Urinary bladder (tissue), 4 donors: ENCODE results near the gene STEAP4. TPM values are rescaled to one million over a fixed set of nuclear protein-coding genes. Genes with fewer than 3 reads are reported as not detected.

Experiments used
- DNase-seq: peaks from one replicate; pipeline ENCODE4 v3.0.0-alpha.2; 2015; ENCODE audit errors: extremely low spot score
- H3K27ac ChIP-seq: one replicate; pipeline ENCODE4 v1.5.1; 2013; ENCODE audit warnings: low read depth, mild to moderate bottlenecking, moderate library complexity
- H3K36me3 ChIP-seq: one replicate; pipeline ENCODE4 v1.6.1; 2013; ENCODE audit warnings: mild to moderate bottlenecking, moderate library complexity; ENCODE audit not compliant: insufficient read depth
- H3K4me1 ChIP-seq: one replicate; pipeline ENCODE4 v1.6.1; 2013; ENCODE audit warnings: mild to moderate bottlenecking, moderate library complexity; ENCODE audit not compliant: insufficient read depth
- H3K4me3 ChIP-seq: one replicate; pipeline ENCODE4 v1.5.1; 2013; ENCODE audit warnings: low read depth, low read length
- WGBS: extraction: QIAGEN DNeasy Blood & Tissue Kit; methylation state at CpG from one replicate; pipeline ENCODE4 v1.1.7; 2013; 5-methylcytosine and 5-hydroxymethylcytosine counted together
- polyA plus RNA-seq: library from polyadenylated mRNA; stranded (reverse); fragments of 200-250 nt; gene quantifications from one replicate; pipeline ENCODE4 v1.2.3, GENCODE V29; 2013
- total RNA-seq: library from RNA; depleted of rRNA; stranded (reverse); fragments of >200 nt; gene quantifications from one replicate; pipeline ENCODE4 v1.2.3, GENCODE V29; 2014
- donor health status: healthy with polysubstance abuse.
- donor health status: healthy.

STEAP4 gene
- total and polyA plus RNA-seq, 2 donors = 13.2 to 23.8 TPM

DNA sequence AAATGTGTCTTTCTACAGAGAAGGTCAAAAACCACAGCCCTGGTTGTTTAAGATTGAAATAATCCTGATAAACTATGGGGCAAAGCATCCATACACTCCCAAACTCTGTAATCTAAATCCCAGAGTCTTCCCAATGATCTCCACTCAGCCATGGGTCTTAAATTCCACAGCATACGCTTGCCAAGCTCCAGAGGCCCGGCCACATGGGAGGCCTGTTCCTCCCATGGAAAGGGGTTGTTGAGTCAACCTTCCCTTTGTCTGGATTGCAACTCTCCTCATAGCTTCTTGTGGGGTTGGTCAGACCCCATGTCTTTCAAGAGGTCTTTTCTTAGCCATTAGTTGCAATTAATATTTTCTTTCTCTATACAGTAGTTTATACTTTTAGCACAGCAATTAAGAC is 718 bp upstream of the STEAP4 start:
- WGBS = 74% methylated on average over 2 of the region's 2 CpGs
- Histone ChIP-seq H3K4me3 (no peak overlapping the region), H3K36me3 (no peaks in the 10 kb centered on the region), H3K4me1 (no peaks in the 10 kb centered on the region), H3K27ac (no peak overlapping the region)
- DNase-seq = no peak

DNA sequence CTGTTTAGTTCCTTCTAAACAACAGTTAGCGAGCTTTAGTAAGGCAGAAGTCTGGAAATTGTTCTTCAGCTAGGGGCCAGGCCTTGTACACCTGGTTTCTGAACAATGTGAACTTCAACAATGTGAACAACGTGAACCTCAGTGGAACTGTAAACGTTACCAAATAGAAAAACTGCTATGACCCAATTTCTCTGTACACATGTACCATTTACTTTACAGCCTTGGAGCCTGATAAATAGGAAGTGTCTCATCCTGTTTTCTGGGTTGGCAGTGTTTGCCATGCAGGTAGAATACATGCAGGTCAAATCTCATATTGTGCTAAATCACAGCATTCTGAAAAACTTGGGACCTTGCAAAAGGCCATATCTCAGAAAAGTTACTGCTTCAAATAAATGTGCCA is 1.6 kb downstream of the STEAP4 start:
- 88% methylated on average over 3 of the region's 3 CpGs for WGBS
- no peak for DNase-seq
- Histone ChIP-seq H3K36me3 (no peaks in the 10 kb centered on the region), H3K27ac (no peak overlapping the region), H3K4me3 (no peak overlapping the region), H3K4me1 (no peaks in the 10 kb centered on the region)

DNA sequence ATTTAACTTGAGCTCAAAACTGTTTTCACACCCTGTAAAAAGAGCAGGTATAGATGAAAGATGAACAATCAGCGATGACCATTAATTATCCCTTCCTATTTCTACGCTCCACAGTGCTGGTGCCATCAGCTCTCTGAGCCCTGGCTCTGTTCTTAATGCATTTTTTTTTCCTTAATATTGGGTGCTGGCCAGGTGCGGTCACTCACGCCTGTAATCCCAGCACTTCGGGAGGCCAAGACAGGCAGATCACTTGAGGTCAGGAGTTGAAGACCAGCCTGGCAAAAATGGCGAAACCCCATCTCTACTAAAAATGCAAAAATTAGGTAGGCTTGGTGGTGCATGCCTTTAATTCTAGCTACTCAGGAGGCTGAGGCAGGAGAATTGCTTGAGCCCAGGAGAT is 4.2 kb downstream of the STEAP4 start:
- DNase-seq = no peak
- H3K36me3 ChIP-seq = no peaks in the 10 kb centered on the region
- H3K27ac ChIP-seq = no peak overlapping the region
- H3K4me1 ChIP-seq = no peaks in the 10 kb centered on the region
- WGBS = 70% methylated on average over 6 of the region's 6 CpGs
- H3K4me3 ChIP-seq = no peak overlapping the region

DNA sequence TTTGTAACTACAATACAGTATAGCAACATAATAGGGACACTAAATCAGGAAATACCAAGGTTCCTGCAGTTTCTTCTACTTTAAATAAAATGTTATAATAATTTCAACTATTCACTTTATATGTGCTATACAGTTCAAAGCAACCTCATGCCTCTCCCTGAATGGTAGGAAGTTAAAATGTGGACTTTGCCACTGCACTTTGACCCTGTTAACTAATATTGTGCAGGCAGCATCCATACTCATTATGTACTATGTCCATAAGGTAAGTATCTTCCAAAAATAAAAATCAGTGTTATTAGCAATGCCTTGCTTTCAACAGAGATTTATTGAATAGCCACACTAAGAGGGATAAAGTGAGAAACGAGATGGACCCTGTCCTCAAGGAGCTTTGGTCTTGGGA is 4.8 kb downstream of the STEAP4 start:
- DNase-seq = no peak
- Histone ChIP-seq H3K27ac (no peak overlapping the region), H3K36me3 (no peaks in the 10 kb centered on the region), H3K4me1 (no peaks in the 10 kb centered on the region), H3K4me3 (no peak overlapping the region)
- 74% methylated on average over 1 of the region's 1 CpG for WGBS

DNA sequence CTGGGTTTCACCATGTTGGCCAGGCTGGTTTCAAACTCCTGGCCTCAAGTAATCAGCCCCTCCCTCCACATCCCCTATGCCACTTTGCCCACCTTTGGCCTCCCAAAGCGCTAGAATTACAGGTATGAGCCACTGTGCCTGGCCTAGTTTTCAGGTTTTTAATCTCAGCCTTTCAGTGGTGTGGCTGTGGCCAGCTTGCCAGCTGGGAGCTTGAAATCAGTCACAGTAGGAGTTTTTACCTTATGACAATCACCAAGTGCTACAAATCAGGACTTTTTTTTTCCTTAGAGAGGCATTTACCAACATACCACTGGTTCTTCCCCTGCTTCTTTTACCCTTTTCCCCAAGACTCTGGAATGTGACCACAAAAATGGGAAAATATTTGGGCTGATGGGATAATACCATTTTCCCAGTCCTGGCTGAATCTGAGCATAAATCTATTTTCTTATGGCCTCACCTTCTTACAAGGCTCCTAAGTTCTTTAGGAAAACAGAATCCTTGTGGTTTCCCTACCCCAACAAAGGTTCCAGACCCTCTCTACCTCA is 6.2 kb downstream of the STEAP4 start:
- Histone ChIP-seq H3K4me3 (no peak overlapping the region), H3K27ac (no peak overlapping the region), H3K36me3 (no peaks in the 10 kb centered on the region), H3K4me1 (no peaks in the 10 kb centered on the region)
- WGBS = 92% methylated on average over 1 of the region's 1 CpG
- DNase-seq = no peak

DNA sequence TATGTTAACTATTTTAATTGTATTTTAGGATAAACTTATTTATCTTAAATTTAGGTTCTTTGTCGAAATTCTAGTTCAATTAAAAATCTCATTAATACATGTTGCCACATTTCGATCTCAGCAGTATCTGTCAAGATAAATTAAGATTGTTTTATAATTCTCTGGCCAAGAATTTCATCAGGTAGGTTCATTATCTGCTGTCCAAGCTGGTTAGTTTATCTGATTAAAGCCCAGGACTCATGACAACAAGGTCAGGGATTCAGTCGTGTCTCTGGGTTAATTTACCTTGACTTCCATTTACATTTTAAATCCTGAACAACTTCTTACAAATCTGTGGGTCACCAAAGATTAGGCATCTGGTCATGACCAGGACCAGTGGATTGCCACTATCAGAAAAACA is 7.6 kb downstream of the STEAP4 start:
- H3K4me3 ChIP-seq = no peak overlapping the region
- no peaks in the 10 kb centered on the region for H3K36me3 ChIP-seq
- no peak overlapping the region for H3K27ac ChIP-seq
- WGBS = 68% methylated on average over 3 of the region's 3 CpGs
- DNase-seq = no peak
- H3K4me1 ChIP-seq = no peaks in the 10 kb centered on the region

DNA sequence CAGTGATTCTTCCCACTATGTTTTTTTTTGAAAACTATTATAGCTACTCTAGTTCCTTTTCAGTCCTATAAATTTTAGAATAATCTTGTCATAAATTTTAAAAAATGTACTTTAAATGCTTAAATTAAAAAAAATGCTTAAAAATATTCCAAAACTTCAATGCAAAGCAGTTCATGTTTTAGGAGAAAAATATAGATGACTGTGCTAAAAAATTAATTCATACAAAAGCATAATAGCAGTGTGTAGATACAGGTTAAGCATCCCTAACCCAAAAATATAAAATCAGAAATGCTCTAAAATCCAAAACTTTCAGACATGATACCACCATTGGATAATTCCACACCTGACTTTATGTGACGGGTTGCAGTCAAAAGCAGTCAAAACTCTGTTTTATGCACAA is 12.8 kb downstream of the STEAP4 start:
- Histone ChIP-seq H3K4me1 (no peaks in the 10 kb centered on the region), H3K36me3 (no peaks in the 10 kb centered on the region), H3K27ac (no peak overlapping the region), H3K4me3 (no peak overlapping the region)
- no peak for DNase-seq
- WGBS = 93% methylated on average over 1 of the region's 1 CpG

DNA sequence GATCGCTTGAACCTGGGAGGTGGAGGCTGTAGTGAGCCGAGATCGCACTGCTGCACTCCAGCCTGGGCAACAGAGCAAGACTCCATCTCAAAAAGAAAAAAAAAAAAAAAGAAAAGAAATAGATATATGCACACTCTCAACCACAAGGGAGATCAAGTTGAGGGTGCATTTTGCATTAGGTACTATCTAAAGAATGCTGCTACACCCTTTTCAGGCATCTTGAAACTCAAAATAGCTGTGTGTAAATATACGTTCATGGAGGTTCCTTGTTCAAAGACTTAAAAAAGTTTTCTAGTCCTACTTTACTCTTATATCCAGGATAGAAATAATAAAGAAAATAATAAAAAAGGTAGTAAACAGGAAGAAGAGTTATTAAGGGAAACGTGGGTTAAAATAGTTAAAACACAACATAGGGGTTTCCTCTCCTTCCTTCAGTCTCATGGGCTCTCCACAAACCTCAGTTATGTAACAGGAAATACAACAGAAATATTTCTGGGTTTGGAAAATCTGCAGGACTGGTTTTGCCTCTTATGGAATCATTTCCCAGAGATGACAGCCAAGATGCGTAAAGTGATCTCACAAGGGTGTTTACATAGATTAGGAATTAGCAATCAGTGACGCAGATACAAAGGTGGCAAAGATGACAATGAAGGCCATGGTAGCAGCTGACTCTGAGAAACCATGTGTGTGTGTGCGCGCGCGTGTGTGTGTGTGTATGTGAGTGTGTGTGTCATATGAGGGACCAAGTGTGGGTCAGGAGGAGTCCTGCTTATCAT is 15.1 kb downstream of the STEAP4 start:
- Histone ChIP-seq H3K4me1 (no peaks in the 10 kb centered on the region), H3K4me3 (no peak overlapping the region), H3K36me3 (no peaks in the 10 kb centered on the region), H3K27ac (no peak overlapping the region)
- DNase-seq = no peak
- WGBS = 87% methylated on average over 11 of the region's 11 CpGs

DNA sequence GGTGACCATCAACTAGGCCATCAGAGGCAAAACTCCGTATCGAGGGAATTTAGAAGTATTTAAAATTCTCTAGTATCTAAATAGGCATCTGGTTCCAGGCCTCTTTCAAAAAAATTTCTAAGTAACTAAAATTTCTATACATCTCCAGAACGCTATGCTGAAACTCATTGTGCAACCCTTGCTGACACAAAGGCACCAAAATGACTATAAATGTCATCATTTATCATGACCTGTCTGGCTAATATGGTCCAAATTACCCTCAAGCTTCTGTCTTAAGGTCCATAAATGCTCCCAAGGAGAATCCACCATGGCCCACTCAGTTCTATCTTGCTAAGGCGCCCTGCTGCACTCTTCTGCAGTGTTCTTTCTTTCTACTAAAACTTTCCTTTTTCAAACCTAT is 16.2 kb downstream of the STEAP4 start:
- Histone ChIP-seq H3K4me1 (no peaks in the 10 kb centered on the region), H3K36me3 (no peaks in the 10 kb centered on the region), H3K4me3 (no peak overlapping the region), H3K27ac (no peak overlapping the region)
- DNase-seq = no peak
- WGBS = 82% methylated on average over 4 of the region's 4 CpGs

DNA sequence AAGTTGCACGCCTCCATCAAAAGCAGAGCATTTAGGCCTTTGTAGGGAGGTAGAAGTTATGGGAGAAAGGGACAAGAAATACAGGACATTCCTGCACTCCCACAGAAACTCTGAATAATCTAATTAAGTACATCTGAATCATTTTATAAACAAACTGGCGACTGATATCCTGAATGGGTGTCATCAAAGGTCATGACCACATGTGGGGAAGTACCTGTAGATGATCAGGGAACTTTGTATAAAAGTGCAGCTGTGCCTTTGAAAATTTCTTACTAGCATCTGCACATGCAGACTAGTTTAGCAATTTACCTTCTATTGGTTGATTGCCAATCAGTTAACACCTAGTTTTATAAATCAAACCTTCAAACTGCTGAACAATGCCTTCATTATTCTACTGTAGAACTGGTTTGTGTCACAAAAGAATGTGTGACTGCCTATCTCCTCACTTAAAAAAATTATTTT is 17.1 kb downstream of the STEAP4 start:
- 61% methylated on average over 2 of the region's 2 CpGs for WGBS

DNA sequence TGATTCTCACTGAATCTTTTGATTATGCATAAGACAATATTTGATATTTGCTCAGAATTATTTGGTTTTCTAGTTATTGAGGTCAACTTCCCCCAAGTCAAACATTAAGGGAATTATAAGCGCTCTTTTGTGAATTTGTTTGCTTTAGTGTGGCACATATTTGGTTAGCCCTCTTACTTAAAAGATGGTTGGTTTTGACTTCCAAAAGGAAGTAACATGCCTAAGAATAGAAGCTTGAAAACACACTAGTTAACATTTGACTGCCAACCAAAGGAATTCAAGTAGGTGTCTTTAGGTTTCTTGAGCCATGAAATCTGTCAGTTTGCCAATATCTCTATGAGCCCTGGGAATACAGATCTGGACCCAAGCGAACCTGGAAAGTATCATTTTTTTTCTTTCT is 24.9 kb downstream of the STEAP4 start:
- Histone ChIP-seq H3K4me1 (no peaks in the 10 kb centered on the region), H3K27ac (no peak overlapping the region), H3K4me3 (no peak overlapping the region), H3K36me3 (no peaks in the 10 kb centered on the region)
- no peak for DNase-seq
- 73% methylated on average over 2 of the region's 2 CpGs for WGBS

More for the DNA sequence above, 17.1 kb downstream of the STEAP4 start:
- Histone ChIP-seq H3K36me3 (no peaks in the 10 kb centered on the region), H3K4me3 (no peak overlapping the region), H3K4me1 (no peaks in the 10 kb centered on the region), H3K27ac (no peak overlapping the region)
- no peak for DNase-seq

DNA sequence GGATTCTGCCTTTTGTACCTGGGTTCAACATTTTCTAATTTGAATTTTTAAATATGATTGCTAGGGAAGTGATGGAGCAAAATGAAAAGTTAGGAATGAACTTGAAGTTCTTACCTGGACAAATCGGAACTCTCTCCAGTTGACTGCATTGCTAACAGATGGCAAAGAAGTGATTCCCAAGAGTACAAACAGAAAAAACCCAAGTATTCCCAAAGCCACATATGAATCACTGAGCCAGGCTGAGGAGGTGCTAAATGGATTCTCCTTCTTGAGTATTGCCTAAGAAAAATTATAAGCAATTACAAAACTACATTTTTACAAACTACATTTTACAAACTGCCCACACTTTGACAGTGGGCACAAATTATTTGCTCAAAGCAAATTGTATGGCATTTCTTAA is 25.9 kb downstream of the STEAP4 start:
- 97% methylated on average over 1 of the region's 1 CpG for WGBS
- Histone ChIP-seq H3K27ac (no peak overlapping the region), H3K4me1 (no peaks in the 10 kb centered on the region), H3K4me3 (no peak overlapping the region), H3K36me3 (no peaks in the 10 kb centered on the region)
- DNase-seq = no peak

DNA sequence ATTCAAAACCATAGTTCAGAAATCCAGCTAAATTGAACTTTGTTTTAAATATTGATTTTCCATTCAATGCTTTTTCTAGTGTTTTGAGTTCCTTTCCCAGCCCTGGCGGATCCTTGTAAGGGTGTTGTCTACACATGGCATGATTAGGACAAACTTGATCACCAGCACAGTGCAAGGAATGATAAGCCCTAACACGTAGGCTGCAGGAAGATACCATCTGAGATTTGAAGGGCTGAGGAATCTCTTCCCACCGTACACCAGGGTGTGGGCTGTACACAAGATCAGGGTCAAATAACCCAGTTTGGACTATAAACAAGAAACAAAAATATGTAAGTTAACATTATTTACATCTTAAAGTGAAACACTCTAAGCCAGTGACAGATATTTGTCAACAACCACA is 27.4 kb downstream of the STEAP4 start:
- no peaks in the 10 kb centered on the region for H3K36me3 ChIP-seq
- no peak overlapping the region for H3K4me3 ChIP-seq
- DNase-seq = no peak
- H3K27ac ChIP-seq = no peak overlapping the region
- 62% methylated on average over 3 of the region's 3 CpGs for WGBS
- H3K4me1 ChIP-seq = no peaks in the 10 kb centered on the region

DNA sequence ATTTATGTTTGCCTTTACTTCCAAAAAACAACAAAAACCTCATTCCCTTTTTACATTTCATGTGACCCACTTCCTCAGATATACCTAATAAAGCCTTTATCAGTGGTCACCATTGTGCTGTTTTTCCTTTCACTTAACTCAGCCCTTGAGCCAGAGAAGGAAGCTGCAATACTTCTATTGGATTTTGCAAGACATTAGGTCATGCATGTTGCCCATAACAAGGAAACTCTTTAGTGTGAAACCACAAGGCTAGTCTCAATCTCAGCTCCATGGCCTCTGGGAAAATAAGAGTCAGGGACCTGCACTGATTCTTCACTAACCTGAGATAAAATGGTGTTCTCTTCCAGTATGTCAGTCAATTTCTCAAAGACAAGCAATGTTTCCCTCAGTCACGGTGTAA is 27.8 kb downstream of the STEAP4 start:
- no peaks in the 10 kb centered on the region for H3K4me1 ChIP-seq
- no peak overlapping the region for H3K4me3 ChIP-seq
- H3K27ac ChIP-seq = no peak overlapping the region
- no peaks in the 10 kb centered on the region for H3K36me3 ChIP-seq
- WGBS = 95% methylated on average over 1 of the region's 1 CpG
- no peak for DNase-seq
